Tibial nerve (tissue), 4 donors: ENCODE data around the gene RPLP1. TPM values are rescaled to one million over a fixed set of nuclear protein-coding genes. Genes with fewer than 3 reads are reported as not detected.

Experiments
- DNase-seq, 2 donors: peaks; one replicate each; pipeline ENCODE4 v3.0.0-alpha.2; 2019; ENCODE audit warnings: low spot score in 2 of 2
- H3K27ac ChIP-seq, 4 donors: fragments of 200-600 bp; sonication (generic) in 3 of 4; one replicate each; pipeline ENCODE4 v1.5.1; 2017 to 2019; ENCODE audit warnings: mild to moderate bottlenecking in 1 of 4
- H3K27me3 ChIP-seq, 2 donors: fragments of 200-600 bp; sonication (generic) in 1 of 2; one replicate each; pipeline versions ENCODE4 v1.5.1 to v1.6.0; 2017 to 2019
- H3K36me3 ChIP-seq, 3 donors: fragments of 200-600 bp; sonication (generic); one replicate each; pipeline ENCODE4 v1.5.1; 2018 to 2019
- H3K4me1 ChIP-seq, 4 donors: fragments of 200-600 bp; sonication (generic) in 3 of 4; one replicate each; pipeline ENCODE4 v1.5.1; 2017 to 2019
- H3K4me3 ChIP-seq, 4 donors: fragments of 200-600 bp; sonication (generic) in 3 of 4; one replicate each; pipeline ENCODE4 v1.5.1; 2017 to 2019; ENCODE audit warnings: mild to moderate bottlenecking in 1 of 4, moderate library complexity in 1 of 4
- H3K9me3 ChIP-seq, 4 donors: fragments of 200-600 bp; sonication (generic) in 3 of 4; one replicate each; pipeline ENCODE4 v1.5.1; 2017 to 2019
- EP300 ChIP-seq, 2 donors: sonication (generic); formaldehyde crosslinking; IDR thresholded peaks; one replicate each; pipeline ENCODE4 v1.6.1; 2017; ENCODE audit warnings: antibody characterized with exemption in 2 of 2, mild to moderate bottlenecking in 1 of 2
- POLR2A ChIP-seq, 2 donors: fragments of 450-650 bp; IDR thresholded peaks; one replicate each; pipeline ENCODE4 v1.6.1; 2017; ENCODE audit warnings: antibody characterized with exemption in 2 of 2, mild to moderate bottlenecking in 2 of 2, moderate library complexity in 2 of 2
- WGBS, 2 donors: methylation state at CpG; one replicate each; pipeline ENCODE4 v1.1.5; 2018; 5-methylcytosine and 5-hydroxymethylcytosine counted together
- total RNA-seq, 4 donors: library from RNA; depleted of rRNA; stranded (reverse); fragments of >200 nt; gene quantifications; one replicate each; pipeline ENCODE4 v1.1.0, GENCODE V29; 2016
- TF ChIP-seq, protein P1 (sequence below), 5 experiments: fragments of 200-600 bp in 3 of 5; fragments of 450-650 bp in 2 of 5; sonication (generic) in 3 of 5; IDR thresholded peaks; one replicate each; pipeline ENCODE4 v1.5.1; 2016 to 2019; ENCODE audit warnings: antibody characterized with exemption in 5 of 5, mild to moderate bottlenecking in 3 of 5, moderate library complexity in 2 of 5

Gene RPLP1
- total RNA-seq, 4 donors from 2014 or later = 435 to 693 (median 620) TPM

DNA sequence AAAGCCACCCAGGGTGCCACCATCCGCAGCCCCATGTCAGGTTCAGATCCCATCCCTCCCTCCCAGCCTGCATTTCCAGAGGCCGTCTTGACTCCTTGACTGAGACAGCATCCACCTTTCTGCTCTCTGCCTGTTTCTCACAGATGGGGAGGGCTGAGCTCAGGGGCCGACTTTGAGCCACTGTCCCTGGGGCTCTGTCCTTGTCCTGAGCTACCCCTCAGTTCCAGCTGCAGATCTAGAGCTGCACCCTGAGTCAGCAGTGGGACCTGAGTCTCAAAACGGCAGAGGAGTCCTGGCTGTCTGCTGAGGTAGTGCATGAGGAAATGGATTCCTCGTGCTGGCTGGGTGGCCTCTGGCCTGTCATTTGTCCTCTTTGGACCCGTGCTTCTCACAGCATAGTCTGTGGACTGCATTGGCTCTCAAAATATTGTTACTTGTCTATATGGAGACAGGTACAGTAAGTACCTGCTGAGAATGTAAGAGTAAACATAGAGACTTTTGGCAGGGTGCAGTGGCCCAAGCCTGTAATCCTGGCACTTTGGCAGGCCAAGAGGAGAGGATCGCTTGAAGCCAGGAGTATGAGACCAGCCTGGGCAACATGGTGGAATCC lies 22.3 kb downstream of the RPLP1 start:
- WGBS, 2 donors = 76 to 85% methylated on average over 7 of the region's 7 CpGs
- peaks cover 0 to 11% (median 2%) of the 10 kb centered on the region in 4 donors for H3K4me1 ChIP-seq
- H3K9me3 ChIP-seq = peaks cover 0 to 4% (median 0%) of the 10 kb centered on the region in 4 donors
- DNase-seq = no peak
- no peak overlapping the region for H3K4me3 ChIP-seq
- H3K27ac ChIP-seq = no peak overlapping the region
- TF ChIP-seq, protein P1, sequence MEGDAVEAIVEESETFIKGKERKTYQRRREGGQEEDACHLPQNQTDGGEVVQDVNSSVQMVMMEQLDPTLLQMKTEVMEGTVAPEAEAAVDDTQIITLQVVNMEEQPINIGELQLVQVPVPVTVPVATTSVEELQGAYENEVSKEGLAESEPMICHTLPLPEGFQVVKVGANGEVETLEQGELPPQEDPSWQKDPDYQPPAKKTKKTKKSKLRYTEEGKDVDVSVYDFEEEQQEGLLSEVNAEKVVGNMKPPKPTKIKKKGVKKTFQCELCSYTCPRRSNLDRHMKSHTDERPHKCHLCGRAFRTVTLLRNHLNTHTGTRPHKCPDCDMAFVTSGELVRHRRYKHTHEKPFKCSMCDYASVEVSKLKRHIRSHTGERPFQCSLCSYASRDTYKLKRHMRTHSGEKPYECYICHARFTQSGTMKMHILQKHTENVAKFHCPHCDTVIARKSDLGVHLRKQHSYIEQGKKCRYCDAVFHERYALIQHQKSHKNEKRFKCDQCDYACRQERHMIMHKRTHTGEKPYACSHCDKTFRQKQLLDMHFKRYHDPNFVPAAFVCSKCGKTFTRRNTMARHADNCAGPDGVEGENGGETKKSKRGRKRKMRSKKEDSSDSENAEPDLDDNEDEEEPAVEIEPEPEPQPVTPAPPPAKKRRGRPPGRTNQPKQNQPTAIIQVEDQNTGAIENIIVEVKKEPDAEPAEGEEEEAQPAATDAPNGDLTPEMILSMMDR (IDR thresholded peaks at IDR 0.05) = no peak
- no peak for TF ChIP-seq POLR2A (IDR thresholded peaks at IDR 0.05)
- TF ChIP-seq EP300 (IDR thresholded peaks at IDR 0.05) = no peak
- no peaks in the 10 kb centered on the region for H3K36me3 ChIP-seq
- H3K27me3 ChIP-seq = no peaks in the 10 kb centered on the region

DNA sequence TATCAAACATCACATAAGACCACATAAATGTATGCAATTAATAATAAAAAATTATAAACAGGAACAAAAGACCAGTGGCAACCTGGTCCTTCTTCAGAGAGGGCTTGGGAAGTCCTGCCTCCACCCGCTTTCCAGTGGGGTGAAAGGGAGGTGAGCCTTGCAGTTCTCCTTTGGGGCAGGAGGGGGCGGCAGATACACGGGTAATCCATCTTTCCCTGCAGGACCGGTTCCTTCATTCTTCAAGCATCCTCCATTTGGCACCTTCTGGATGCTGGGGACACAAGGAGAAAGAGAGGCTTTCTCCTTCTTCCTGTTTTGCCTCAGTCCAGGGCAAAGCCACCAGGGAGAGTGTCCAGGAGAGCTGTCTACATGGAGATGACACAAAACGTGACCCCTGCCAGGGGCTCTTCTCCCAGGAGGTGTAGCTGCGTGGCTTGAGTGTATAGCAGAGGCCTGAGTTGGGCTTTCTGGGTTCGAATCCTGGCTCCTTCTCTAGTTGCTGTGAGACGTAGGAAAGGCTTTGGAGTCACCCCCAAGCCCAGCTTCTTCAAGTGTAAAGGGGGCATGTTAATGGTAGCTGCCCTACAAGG lies 23.2 kb downstream of the RPLP1 start:
- WGBS, 2 donors = 32 to 36% methylated on average over 8 of the region's 8 CpGs
- TF ChIP-seq, protein P1 (IDR thresholded peaks at IDR 0.05) = peak; percentile 90 to 98 (median 93)
- TF ChIP-seq POLR2A (IDR thresholded peaks at IDR 0.05) (no peak), EP300 (IDR thresholded peaks at IDR 0.05) (no peak)
- DNase-seq = peak; percentile 72 to 92

DNA sequence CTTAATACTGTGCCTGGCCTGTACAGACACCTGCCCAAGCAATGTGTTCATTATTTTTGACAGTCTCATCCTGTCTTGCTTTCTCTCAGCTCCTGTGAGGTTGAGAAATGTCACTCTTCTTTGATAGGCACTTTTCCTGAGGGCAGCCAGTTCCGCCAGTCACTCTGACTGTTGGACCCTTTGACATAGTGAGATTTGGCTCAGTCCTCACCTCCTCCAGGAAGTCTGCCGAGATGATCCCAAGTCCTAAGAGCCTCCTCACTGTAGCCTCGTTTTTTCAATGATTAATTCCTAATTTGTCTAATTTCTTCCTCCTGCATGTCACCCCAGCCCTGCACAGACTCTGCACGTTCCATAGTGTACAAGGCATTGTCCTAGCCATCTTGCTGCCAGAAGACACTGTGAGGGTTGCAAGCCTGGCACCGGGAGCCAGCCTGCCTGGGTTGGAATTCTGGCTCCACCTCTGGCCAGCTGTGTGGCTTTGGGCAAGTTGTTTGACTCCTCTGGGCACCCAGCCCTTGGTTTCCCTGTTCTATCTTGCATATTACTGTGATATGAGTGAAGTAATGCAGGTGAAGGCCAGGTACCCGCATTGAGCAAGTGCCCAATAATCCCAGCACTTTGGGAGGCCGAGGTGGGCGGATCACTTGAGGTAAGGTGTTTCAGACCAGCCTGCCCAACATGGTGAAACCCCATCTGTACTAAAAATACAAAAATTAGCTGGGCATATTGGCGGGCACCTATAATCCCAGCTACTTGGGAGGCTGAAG lies 24.3 kb downstream of the RPLP1 start:
- TF ChIP-seq EP300 (IDR thresholded peaks at IDR 0.05) (no peak), POLR2A (IDR thresholded peaks at IDR 0.05) (no peak)
- TF ChIP-seq, protein P1 (IDR thresholded peaks at IDR 0.05) = no peak
- DNase-seq = no peak
- H3K27me3 ChIP-seq = no peaks in the 10 kb centered on the region
- H3K9me3 ChIP-seq = peaks cover 0 to 7% (median 0%) of the 10 kb centered on the region in 4 donors
- H3K4me3 ChIP-seq = no peak overlapping the region
- 84 to 88% methylated on average over 9 of the region's 9 CpGs for WGBS, 2 donors
- no peak overlapping the region for H3K27ac ChIP-seq
- H3K4me1 ChIP-seq = peaks cover 0 to 20% (median 2%) of the 10 kb centered on the region in 4 donors
- no peaks in the 10 kb centered on the region for H3K36me3 ChIP-seq

More for the DNA sequence above, 23.2 kb downstream of the RPLP1 start:
- peaks cover 0 to 7% (median 0%) of the 10 kb centered on the region in 4 donors for H3K9me3 ChIP-seq
- H3K4me1 ChIP-seq = peaks cover 0 to 11% (median 2%) of the 10 kb centered on the region in 4 donors
- H3K36me3 ChIP-seq = no peaks in the 10 kb centered on the region
- no peak overlapping the region for H3K4me3 ChIP-seq
- H3K27me3 ChIP-seq = no peaks in the 10 kb centered on the region
- H3K27ac ChIP-seq = no peak overlapping the region

DNA sequence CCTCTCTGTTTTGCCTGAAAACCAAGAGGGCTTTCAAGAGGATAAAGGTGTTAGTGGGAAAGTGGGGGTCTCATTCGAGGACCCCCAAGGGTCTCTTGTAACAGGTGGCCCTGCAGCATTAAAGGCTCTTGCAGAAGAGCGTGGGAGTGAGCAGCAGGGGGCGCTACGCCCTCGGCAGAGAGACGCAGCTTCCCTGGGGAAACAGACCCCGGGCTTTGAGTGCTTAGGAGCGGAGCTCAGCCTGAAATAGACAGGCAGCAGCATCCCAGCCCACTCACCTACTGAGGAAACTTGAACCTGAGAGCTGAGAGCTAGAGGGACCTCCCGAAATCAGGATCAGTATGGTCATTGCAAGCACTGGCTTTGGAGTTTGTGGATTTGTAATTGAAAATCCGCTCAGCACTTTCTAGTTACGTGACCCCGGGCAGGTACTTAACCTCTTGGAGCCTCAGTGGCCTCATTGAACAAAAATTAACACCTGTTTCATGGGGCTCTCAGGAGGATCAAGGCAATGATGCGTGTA lies 25.7 kb downstream of the RPLP1 start:
- DNase-seq = no peak
- Histone ChIP-seq H3K27ac (peak overlapping the region in 1 of 4 donors; percentile 1), H3K27me3 (no peaks in the 10 kb centered on the region), H3K4me3 (no peak overlapping the region), H3K9me3 (peaks cover 0 to 7% (median 0%) of the 10 kb centered on the region in 4 donors), H3K36me3 (no peaks in the 10 kb centered on the region), H3K4me1 (peaks cover 0 to 20% (median 2%) of the 10 kb centered on the region in 4 donors)
- TF ChIP-seq, protein P1 (IDR thresholded peaks at IDR 0.05) = peak; percentile 82 to 91 (median 84)
- TF ChIP-seq EP300 (IDR thresholded peaks at IDR 0.05) (no peak), POLR2A (IDR thresholded peaks at IDR 0.05) (no peak)
- 30 to 32% methylated on average over 13 of the region's 13 CpGs for WGBS, 2 donors
